Measurements from ENCODE around the gene KLF16.

KLF16 gene

GRCh38 chr19:1866693-1867348 is 3.4 kb upstream of the KLF16 start:
- DNase-seq, result no peak

- no peak for DNase-seq
Observed at GRCh38 chr19:1865172-1866010, 2.0 kb upstream of the KLF16 start.

DNA sequence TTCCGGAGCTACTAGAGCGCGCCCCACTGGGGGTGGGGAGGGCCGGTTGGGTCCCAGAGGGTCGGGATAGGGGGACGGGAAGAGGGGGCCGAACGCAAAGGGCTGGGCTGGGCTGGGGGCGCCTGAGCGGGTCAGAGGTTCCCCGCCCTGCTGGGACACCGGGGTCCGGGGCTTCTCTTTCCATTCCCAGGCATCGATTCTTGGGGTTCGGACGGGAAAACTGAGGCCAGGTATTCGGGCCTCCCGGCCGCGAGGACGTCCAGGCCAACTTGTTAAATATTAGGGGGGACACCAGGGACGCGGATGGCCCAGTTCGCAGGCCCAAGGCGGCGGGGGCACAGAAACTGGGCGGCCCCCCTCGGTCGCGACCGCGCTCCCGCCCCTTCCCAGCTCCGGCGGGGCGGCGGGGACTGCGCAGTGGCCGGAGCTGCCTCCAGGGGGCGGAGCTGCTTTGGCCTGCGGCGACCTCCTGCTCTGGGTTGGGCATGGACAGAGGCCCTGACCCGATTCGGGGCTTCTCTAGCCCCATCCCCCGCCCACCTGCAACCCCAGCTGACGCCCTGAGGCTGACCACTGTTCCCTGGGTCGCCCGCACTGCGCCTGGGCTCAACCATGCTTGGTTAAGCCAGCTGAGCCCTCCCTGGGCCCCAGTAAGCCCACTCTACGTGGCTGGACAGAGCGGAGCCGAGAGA is 1.2 kb upstream of the KLF16 start:
- no peak for DNase-seq

- peak; percentile 89 for DNase-seq
Observed at GRCh38 chr19:1863638-1864479, 480 bp upstream of the KLF16 start.

GRCh38 chr19:1862424-1863327 is 703 bp downstream of the KLF16 start:
- DNase-seq, result peak; percentile 27

DNA sequence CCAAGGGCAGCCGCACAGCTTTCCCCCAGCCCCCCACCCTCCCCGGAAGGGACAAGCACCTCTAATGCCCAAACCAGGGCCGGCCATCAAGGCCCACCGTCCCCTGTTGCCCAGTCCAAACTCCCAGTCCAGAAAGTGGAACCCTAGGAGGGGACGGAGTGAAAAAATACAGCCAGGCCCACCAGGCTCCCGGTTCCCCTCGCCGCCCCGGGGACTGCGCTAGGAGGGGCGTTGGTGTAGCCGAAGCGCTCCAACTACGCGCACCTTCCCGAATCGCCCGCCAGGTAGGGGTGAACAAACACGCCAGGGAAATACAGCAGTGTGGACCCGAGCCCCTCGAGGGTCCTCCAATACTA is 1.3 kb downstream of the KLF16 start:
- no peak for DNase-seq

DNA sequence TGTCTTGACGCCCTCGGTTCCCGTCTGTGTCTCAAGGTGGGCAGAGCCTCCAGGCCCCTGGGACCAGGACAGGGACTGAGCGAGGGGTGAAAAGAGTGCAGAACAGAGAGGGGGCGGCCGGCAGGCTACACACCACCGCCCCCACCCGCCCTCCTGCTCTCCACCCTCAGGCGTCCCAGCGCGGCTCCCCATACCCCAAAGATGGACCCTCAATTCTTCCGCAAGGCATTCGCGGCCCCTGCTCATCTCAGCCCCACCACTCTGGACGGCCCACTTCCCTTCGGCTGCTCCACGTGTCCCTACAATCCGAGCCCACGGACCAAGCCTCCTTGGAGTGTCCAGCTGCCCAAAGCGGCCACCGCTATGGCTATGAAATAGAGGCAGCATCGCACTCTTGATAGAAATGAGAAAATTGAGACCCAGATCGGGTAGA is 1.8 kb downstream of the KLF16 start:
- DNase-seq, result no peak

DNA sequence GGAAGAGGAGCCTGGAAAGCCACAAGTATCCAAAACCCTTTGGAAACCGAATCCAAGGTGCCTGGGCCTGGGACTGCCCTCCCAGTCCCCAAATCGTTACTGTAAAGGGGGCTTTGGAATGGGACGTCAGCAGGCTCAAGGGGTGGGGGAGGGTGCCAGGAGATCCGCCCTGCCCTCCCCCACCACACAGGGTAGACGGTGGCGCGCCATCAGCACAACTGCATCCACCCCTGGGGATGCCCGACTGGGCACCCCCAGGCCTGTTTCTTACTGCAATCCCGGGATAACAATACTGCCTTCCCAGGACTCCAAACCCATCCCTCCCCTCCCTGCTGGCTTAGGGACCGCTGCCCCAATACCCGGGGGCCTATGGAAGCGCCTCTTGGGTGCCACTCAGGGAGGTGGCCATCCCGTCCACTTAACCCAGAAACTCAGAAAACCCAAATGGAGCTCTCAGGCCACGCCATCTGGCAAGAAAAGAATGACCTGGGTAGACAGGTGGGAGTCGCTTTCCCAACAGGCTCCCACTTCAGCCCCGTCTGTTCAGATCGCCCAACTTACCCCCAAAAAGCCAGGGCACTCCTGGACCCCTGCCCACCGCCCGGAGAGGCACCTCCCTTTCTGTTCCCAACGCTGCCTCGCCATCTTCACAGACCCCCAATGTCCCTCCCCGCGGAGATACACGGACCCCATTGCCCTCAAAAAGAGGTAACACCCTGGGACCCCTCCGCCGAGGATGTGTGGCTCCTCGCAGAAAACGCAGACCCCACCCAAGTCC is 2.4 kb downstream of the KLF16 start:
- no peak for DNase-seq

GRCh38 chr19:1860042-1860775 is 3.2 kb downstream of the KLF16 start:
- DNase-seq, result peak; percentile 1

- DNase-seq, result no peak
Observed at GRCh38 chr19:1859331-1859781, 4.0 kb downstream of the KLF16 start.

DNA sequence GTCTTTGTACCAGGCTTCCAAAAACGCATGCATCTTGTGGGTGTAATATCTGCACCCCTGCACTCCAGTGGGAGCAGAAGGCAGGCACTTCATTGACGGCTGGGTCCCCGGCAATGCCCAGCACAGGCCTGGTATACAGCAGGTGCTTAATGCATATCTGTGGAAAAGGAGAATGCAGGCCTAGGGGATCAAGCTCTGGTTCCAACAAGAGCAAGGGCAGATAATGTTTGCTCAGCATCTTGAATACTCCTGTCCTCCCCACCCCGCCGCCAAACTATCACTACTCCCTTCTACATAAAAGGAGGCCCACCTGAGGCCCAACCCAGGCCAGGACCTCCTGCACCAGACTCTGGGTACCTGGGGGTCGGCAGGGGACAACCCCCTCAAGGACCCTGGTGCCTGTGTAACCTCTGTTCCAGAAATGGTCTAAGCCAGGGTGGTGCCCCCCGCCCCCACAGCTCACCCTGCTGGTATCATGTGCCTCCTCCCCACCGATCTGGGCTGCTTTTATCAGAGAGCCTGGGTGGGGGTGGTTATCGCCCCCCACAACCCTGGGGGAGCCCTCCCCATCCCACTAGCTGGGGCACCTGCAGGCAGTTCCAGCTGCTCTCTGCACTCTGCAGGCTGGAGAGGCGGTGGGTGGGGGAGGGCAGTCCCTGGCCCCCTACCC is 4.8 kb downstream of the KLF16 start:
- DNase-seq, result no peak

DNA sequence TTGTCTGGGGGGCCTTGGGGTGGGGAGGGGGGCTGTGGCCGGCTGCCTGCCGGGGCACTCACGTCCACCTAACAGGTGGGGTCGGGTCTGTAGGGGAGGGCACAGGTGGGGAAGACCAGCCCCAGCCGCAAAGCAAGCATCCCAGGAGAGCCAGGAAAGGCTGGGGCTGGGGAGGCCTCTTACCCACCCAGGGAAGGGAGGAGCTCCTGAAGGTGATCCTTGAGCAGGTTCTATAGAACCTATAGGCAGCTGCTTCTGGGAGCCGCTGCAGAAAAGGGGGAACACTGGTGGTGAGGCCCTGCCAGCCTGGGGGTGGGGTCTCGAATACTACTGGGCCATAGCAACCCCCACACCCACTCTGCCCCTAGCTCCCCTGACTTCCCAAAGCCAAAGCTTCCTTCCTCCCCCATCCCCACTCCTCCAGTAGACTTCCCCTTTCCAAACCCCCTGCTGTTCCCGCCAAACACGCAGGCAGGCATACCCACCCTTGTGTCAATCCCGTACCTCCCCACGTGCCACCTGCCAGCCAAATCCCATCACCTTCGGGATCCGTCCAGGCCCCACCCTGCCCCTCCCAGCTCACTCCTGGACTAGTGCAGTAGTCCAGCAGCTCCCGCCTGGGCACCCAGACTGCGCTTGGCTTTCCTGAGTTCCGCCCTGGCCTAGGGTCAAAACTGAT is 5.6 kb downstream of the KLF16 start:
- no peak for DNase-seq

DNA sequence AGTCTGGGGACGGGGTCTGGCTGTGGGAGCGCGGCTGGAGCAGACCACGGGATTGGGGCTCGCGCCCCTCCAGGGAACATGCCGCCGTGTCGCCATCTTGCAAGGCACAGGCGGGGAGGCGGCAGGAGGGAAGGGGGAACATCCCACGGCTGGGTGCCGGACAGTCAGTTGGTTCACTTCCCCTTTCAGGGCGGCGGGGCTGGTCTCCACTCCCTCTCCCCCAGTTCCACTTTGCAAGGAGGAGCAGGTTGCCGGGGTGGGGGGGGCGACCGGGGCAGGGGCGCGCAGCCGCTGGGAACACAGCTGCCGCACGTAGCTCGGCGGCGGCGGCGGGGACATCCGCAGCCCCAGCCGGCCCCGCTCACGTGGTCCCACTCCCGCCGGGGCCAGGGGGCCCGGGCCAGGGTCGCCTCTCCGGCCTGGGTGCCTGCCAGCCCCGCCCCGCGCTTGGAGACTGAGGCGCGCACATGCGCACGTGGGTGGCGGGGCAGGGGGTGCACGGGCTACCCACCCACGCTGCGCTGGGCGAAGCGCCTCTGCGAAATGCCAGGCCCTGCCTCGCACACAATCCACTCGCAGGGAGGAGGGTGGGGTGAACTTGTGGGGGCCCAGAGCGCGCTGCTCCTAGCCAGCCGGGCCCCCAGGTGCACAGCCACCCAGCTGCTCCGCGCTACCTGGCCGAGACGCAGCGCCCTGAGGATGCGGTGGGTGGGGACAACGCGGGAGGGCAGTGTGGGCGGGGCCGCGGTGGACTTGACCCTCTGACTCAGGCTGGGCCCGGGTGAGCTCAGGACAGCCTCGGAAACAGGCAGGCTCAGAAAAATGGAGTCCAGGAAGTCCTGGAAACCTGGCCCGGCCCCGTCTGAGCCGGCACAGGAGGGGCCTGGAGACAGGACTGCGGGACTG is 6.4 kb downstream of the KLF16 start:
- no peak for DNase-seq

GRCh38 chr19:1856345-1856697 is 7.1 kb downstream of the KLF16 start:
- no peak for DNase-seq

- no peak for DNase-seq
Observed at GRCh38 chr19:1855828-1856255, 7.5 kb downstream of the KLF16 start.

DNA sequence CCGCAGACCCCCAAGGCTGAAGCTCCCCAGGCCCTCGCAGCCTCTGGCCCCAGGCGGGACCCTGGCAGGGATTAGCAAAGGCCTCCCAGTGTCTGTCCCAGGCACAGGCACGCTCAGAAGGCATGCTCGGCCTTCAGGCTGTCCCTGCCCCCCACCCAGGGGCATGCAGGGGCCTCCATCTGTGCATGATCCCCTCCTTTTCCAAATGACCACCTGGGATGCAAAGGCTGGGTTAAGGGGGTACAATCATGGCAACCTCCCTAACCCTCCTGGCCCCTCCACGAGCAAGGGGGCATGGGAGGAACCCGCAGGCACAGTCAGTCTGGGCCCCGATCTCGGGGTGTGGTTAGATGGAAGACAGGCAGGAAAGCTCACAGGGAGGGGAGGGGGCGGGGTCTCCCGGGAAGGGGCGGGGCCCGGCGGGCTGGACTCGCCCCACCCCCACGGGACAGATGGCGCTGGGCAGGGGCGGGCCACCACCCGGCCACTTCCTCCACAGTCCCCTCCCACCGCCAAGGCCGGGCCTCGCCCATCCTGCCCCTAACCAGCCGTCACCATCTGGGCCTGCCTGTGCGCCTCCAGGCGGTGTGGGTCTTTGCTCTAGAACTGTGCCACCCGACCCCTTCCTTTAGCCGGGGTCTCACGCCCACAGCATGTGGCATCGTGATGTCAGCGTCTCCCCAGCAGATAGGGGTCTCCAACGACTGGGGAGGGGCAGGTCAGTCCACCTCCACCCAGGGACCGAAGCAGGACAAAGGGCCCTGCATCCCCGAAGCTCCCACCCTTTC is 8.1 kb downstream of the KLF16 start:
- DNase-seq, result no peak

GRCh38 chr19:1854542-1855039 is 8.8 kb downstream of the KLF16 start:
- DNase-seq, result no peak
